ENCODE results near the gene FREM1. TPM values are rescaled to one million over a fixed set of nuclear protein-coding genes. Genes with fewer than 3 reads are reported as not detected.

Gene FREM1
- total and polyA plus RNA-seq, 2 of the 4 experiments (the other 2 are of a cell fraction) = under 0.01 TPM; not detected in 1

DNA sequence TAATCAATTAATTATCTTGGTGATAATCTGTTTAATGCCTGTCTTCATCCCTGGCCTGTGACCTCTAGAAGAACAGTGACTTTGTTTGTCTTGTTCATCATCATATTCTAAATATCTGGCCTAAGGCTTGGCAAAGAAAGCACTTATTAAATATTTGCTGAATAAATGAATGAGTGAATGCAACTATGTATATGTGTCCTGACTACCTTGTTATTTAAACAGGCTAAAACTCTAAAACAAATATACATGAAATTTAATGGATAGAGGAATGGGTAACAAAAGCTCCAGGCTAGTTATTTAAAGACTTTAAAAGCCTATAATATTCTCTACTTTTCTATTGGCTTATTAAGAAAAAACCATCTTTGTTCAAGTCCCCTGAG is 96.0 kb downstream of the FREM1 start:
- Histone ChIP-seq H4K20me1 (ENCODE audit: insufficient read depth, low read length) (no peaks in the 10 kb centered on the region), H2AK5ac (ENCODE audit: low read depth, low read length) (no peak overlapping the region), H2AFZ (replicated peaks; ENCODE audit: low read length, poor library complexity) (no peak overlapping the region), H3K9ac (ENCODE audit: low read depth, low read length) (no peak overlapping the region), H3K4ac (ENCODE audit: low read depth, low read length) (no peak overlapping the region), H3K56ac (ENCODE audit: extremely low read depth, insufficient read depth, low read length) (no peak overlapping the region), H2AK9ac (replicated peaks; ENCODE audit: low read depth, low read length, poor library complexity) (no peak overlapping the region), H3K23ac (ENCODE audit: low read depth, low read length) (no peak overlapping the region), H3K27me3 (ENCODE audit: control insufficient read depth, insufficient read depth, low read length) (no peaks in the 10 kb centered on the region), H2BK15ac (ENCODE audit: low read depth, low read length) (no peak overlapping the region), H3K79me1 (ENCODE audit: low read depth in 1 of 2, low read length in 2 of 2) (no peaks in the 10 kb centered on the region), H3K9me1 (ENCODE audit: insufficient read depth, low read length) (no peaks in the 10 kb centered on the region), H3K4me3 (ENCODE audit: insufficient read depth, low read depth, low read length) (no peak overlapping the region), H3K14ac (replicated peaks; ENCODE audit: low read depth, low read length) (no peak overlapping the region), H3K4me1 (ENCODE audit: control insufficient read depth, insufficient read depth, low read length) (no peaks in the 10 kb centered on the region), H3K27ac (ENCODE audit: insufficient read depth, low read length) (no peak overlapping the region), H2BK120ac (ENCODE audit: low read depth, low read length) (no peak overlapping the region), H2BK20ac (ENCODE audit: low read depth, low read length) (no peak overlapping the region), H4K91ac (ENCODE audit: insufficient read depth, low read depth, low read length) (no peak overlapping the region), H4K5ac (ENCODE audit: low read depth, low read length) (no peak overlapping the region), H3K4me2 (ENCODE audit: low read depth, low read length) (no peak overlapping the region), H3K9me3 (ENCODE audit: control insufficient read depth, insufficient read depth, low read length) (no peaks in the 10 kb centered on the region), H2BK5ac (ENCODE audit: low read depth, low read length, poor library complexity, severe bottlenecking) (no peak overlapping the region), H4K8ac (ENCODE audit: low read depth in 2 of 2, low read length in 2 of 2) (no peak overlapping the region), H3K18ac (ENCODE audit: low read depth, low read length) (no peak overlapping the region), H3K36me3 (ENCODE audit: control insufficient read depth, insufficient read depth, low read length) (no peaks in the 10 kb centered on the region)
- TF ChIP-seq FOS (IDR thresholded peaks at IDR 0.05; ENCODE audit: low read depth, low read length) = no peak
- TF ChIP-seq NFE2L2 (IDR thresholded peaks at IDR 0.05; ENCODE audit: low read depth, low read length) = no peak
- TF ChIP-seq POLR2A (IDR thresholded peaks at IDR 0.05; ENCODE audit: low read depth, low read length) = no peak
- TF ChIP-seq MAFK (IDR thresholded peaks at IDR 0.05; ENCODE audit: low read depth, low read length) = no peak
- TF ChIP-seq MAZ (IDR thresholded peaks at IDR 0.05; ENCODE audit: borderline replicate concordance, low read depth, low read length) = no peak
- TF ChIP-seq, protein P1, sequence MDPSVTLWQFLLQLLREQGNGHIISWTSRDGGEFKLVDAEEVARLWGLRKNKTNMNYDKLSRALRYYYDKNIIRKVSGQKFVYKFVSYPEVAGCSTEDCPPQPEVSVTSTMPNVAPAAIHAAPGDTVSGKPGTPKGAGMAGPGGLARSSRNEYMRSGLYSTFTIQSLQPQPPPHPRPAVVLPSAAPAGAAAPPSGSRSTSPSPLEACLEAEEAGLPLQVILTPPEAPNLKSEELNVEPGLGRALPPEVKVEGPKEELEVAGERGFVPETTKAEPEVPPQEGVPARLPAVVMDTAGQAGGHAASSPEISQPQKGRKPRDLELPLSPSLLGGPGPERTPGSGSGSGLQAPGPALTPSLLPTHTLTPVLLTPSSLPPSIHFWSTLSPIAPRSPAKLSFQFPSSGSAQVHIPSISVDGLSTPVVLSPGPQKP (IDR thresholded peaks at IDR 0.05; ENCODE audit: borderline replicate concordance, low read depth, low read length) = no peak
- TF ChIP-seq SMC3 (IDR thresholded peaks at IDR 0.05; ENCODE audit: low read depth, low read length) = no peak
- no peak for TF ChIP-seq CHD1 (IDR thresholded peaks at IDR 0.05; ENCODE audit: low read depth, low read length)
- no peak for TF ChIP-seq RFX5 (IDR thresholded peaks at IDR 0.05; ENCODE audit: low read depth, low read length)
- TF ChIP-seq, protein P2, sequence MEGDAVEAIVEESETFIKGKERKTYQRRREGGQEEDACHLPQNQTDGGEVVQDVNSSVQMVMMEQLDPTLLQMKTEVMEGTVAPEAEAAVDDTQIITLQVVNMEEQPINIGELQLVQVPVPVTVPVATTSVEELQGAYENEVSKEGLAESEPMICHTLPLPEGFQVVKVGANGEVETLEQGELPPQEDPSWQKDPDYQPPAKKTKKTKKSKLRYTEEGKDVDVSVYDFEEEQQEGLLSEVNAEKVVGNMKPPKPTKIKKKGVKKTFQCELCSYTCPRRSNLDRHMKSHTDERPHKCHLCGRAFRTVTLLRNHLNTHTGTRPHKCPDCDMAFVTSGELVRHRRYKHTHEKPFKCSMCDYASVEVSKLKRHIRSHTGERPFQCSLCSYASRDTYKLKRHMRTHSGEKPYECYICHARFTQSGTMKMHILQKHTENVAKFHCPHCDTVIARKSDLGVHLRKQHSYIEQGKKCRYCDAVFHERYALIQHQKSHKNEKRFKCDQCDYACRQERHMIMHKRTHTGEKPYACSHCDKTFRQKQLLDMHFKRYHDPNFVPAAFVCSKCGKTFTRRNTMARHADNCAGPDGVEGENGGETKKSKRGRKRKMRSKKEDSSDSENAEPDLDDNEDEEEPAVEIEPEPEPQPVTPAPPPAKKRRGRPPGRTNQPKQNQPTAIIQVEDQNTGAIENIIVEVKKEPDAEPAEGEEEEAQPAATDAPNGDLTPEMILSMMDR (conservative IDR thresholded peaks at IDR 0.05; ENCODE audit: low read depth, low read length) = no peak
- TF ChIP-seq BHLHE40 (IDR thresholded peaks at IDR 0.05; ENCODE audit: low read depth, low read length) = no peak
- TF ChIP-seq USF2 (IDR thresholded peaks at IDR 0.05; ENCODE audit: low read depth, low read length) = no peak
- TF ChIP-seq RAD21 (IDR thresholded peaks at IDR 0.05; ENCODE audit: low read length) = no peak
- no peak for TF ChIP-seq RCOR1 (IDR thresholded peaks at IDR 0.05; ENCODE audit: insufficient replicate concordance, low read length)
- no peak for TF ChIP-seq MXI1 (IDR thresholded peaks at IDR 0.05; ENCODE audit: borderline replicate concordance, low read depth, low read length)
- no peak for TF ChIP-seq CEBPB (IDR thresholded peaks at IDR 0.05; ENCODE audit: low read depth, low read length)
- intact Hi-C loops (cut with micrococcal nuclease) = no loop called here
- CTCF ChIA-PET = no interaction called here
- ATAC-seq (ENCODE audit: low read depth) (no peak), DNase-seq (no peak)
- in situ Hi-C loops (cut with MboI; ENCODE audit: low sequenced_read_pairs) = no loop called here
- POLR2A ChIA-PET (ENCODE audit: unreplicated experiment) = no interaction called here
- dilution Hi-C loops (cut with HindIII; ENCODE audit: low sequenced_read_pairs, unreplicated experiment) = no loop called here
- no TSS peak for BruUV-seq (replicated peaks)

Data from IMR-90 (cell line).